ENCODE measurements around the gene PYCR2. TPM values are rescaled to one million over a fixed set of nuclear protein-coding genes. Genes with fewer than 3 reads are reported as not detected.

PYCR2 gene
- total RNA-seq, 1 experiment from 2014 or later: 173 TPM

DNA sequence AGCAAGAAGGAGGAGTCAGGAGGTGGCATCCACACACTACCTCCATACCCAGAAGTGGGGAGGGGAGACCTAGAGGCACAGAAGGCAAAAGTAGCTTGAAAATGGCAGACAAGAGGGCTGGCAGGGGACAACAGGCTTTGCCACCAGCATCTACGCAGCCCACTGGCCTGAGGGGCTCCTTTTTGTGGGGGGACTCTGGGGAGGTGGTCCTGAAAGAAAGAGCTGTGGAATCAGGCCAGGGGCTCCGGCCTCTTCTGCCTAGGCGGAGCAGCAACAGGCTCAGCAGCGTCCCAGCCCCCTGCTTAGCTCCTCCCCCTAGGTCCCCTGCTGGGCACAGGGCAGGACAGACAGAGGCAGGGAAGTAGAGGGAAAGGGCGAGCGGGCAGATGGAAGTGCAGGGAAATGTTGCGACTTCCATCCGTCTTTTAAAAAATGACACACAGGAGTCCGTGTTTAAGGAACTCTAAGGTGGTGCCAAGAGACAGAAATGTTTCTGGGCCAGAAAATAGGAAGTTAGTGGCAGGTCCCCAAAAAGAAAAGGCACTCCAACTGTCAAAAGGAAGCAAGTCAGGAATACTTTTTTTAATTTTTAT is 27.0 kb upstream of the PYCR2 start:
- peaks cover 53% of the 10 kb centered on the region for H3K27me3 Mint-ChIP-seq (ENCODE audit: insufficient read depth, unreplicated experiment)
- H3K9me3 Mint-ChIP-seq (ENCODE audit: unreplicated experiment): peaks cover 7% of the 10 kb centered on the region
- H3K4me1 Mint-ChIP-seq (ENCODE audit: insufficient read depth, unreplicated experiment): peaks cover 5% of the 10 kb centered on the region
- H3K27ac Mint-ChIP-seq (ENCODE audit: low read depth, unreplicated experiment): no peak overlapping the region
- BruUV-seq (replicated peaks): no TSS peak
- TF ChIP-seq CTCF (IDR thresholded peaks at IDR 0.05; ENCODE audit: unreplicated experiment): no peak
- POLR2A ChIA-PET: interaction anchor here (1.3 to 1.5 kb wide), 2 partner anchors 27 to 54 kb away, joined by 6 to 7 read pairs; partner anchors contain the start of gene PYCR2
- DNase-seq (ENCODE audit: unreplicated experiment): no peak
- H3K36me3 Mint-ChIP-seq (ENCODE audit: insufficient read depth, unreplicated experiment): no peaks in the 10 kb centered on the region
- H3K4me3 Mint-ChIP-seq (ENCODE audit: unreplicated experiment): no peak overlapping the region
- intact Hi-C loops (cut with micrococcal nuclease): no loop called here
- CTCF ChIA-PET: interaction anchor here (1.0 to 1.7 kb wide), 4 partner anchors 10 to 173 kb away, joined by 3 to 6 read pairs (median 3); no protein-coding TSS in a partner anchor

DNA sequence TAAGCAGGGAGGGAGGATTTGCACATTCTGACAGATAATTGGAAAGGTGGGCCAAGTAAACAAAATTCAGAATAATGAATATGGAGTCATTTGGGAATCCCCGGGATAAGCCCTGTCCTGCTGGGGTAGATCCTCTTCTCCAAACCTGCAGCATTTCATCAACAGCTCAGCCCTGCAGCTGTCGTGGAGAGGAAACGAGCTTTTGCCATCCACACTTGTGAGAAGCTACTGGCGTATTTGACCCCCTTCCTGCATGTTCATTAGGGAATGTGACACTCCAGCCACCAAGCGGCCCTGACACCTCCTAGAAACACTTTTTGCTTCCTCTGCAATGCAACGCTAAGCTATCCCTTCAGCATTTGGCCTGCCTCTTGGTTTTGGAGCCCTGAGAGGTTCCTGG is 25.0 kb upstream of the PYCR2 start:
- POLR2A ChIA-PET: interaction anchor here (0.7 kb wide), 1 partner anchor 67 kb away, joined by 3 read pairs; the partner anchor contains the start of gene TMEM63A
- no TSS peak for BruUV-seq (replicated peaks)
- intact Hi-C loops (cut with micrococcal nuclease): no loop called here

DNA sequence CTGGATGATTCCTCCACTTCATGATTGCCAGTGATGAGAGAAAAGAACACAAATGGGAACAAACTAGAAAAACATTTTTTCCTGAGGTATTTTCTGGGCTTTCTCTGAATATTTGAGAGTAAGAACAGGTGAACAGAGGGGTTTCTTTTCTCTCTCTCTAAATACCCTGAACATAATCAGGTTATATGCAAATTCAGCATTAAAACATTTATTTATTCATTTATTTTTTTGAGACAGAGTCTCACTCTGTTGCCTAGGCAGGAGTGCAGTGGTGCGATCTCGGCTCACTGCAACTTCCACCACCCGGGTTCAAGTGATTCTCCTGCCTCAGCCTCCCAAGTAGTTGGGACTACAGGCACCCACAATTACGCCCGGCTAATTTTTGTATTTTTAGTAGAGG is 22.8 kb upstream of the PYCR2 start:
- POLR2A ChIA-PET: interaction anchor here (0.6 to 1.5 kb wide), 2 partner anchors 25 to 168 kb away, joined by 3 read pairs; no protein-coding TSS in a partner anchor
- Mint-ChIP-seq H3K27me3 (ENCODE audit: insufficient read depth, unreplicated experiment) (peaks cover 30% of the 10 kb centered on the region), H3K4me3 (ENCODE audit: unreplicated experiment) (no peak overlapping the region), H3K36me3 (ENCODE audit: insufficient read depth, unreplicated experiment) (no peaks in the 10 kb centered on the region), H3K9me3 (ENCODE audit: unreplicated experiment) (no peaks in the 10 kb centered on the region), H3K4me1 (ENCODE audit: insufficient read depth, unreplicated experiment) (no peaks in the 10 kb centered on the region), H3K27ac (ENCODE audit: low read depth, unreplicated experiment) (no peak overlapping the region)
- intact Hi-C loops (cut with micrococcal nuclease): no loop called here
- no peak for DNase-seq (ENCODE audit: unreplicated experiment)
- CTCF ChIA-PET: no interaction called here
- BruUV-seq (replicated peaks): no TSS peak
- no peak for TF ChIP-seq CTCF (IDR thresholded peaks at IDR 0.05; ENCODE audit: unreplicated experiment)

More for the DNA sequence above, 25.0 kb upstream of the PYCR2 start:
- Mint-ChIP-seq H3K9me3 (ENCODE audit: unreplicated experiment) (peaks cover 6% of the 10 kb centered on the region), H3K36me3 (ENCODE audit: insufficient read depth, unreplicated experiment) (no peaks in the 10 kb centered on the region), H3K4me3 (ENCODE audit: unreplicated experiment) (no peak overlapping the region), H3K27me3 (ENCODE audit: insufficient read depth, unreplicated experiment) (peaks cover 50% of the 10 kb centered on the region), H3K27ac (ENCODE audit: low read depth, unreplicated experiment) (no peak overlapping the region), H3K4me1 (ENCODE audit: insufficient read depth, unreplicated experiment) (peaks cover 5% of the 10 kb centered on the region)
- DNase-seq (ENCODE audit: unreplicated experiment): no peak
- TF ChIP-seq CTCF (IDR thresholded peaks at IDR 0.05; ENCODE audit: unreplicated experiment): no peak
- CTCF ChIA-PET: interaction anchor here (1.0 to 1.2 kb wide), 2 partner anchors 39 to 476 kb away, joined by 3 read pairs; no protein-coding TSS in a partner anchor

DNA sequence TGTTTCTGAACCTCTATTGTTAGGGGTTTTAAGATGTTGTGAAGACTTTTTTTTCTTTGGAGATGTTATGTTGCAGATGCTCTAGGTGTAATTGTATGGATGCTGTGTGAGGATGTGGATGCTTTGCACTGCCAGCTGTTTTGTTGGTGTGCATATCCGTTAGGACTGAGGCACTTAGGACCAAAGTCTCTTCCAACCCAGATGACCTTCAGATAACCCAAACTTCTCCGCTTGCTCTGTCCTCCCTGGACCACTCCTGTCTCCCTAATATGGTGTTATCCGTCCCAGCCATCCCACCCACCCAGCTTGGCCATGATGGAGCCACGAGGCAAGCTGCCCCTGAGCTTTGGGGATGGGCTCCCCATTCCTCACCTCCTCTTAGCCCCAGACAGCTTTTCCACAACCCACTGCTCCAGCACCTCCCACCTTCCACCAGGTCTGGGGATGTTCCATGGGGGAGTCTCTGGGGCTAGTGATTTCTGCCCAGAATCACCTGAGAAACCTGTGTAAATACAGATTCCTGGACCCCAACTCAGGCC is 22.1 kb upstream of the PYCR2 start:
- Mint-ChIP-seq H3K27ac (ENCODE audit: low read depth, unreplicated experiment) (no peak overlapping the region), H3K27me3 (ENCODE audit: insufficient read depth, unreplicated experiment) (peaks cover 30% of the 10 kb centered on the region), H3K9me3 (ENCODE audit: unreplicated experiment) (no peaks in the 10 kb centered on the region), H3K4me3 (ENCODE audit: unreplicated experiment) (no peak overlapping the region), H3K4me1 (ENCODE audit: insufficient read depth, unreplicated experiment) (no peaks in the 10 kb centered on the region), H3K36me3 (ENCODE audit: insufficient read depth, unreplicated experiment) (no peaks in the 10 kb centered on the region)
- TF ChIP-seq CTCF (IDR thresholded peaks at IDR 0.05; ENCODE audit: unreplicated experiment): no peak
- BruUV-seq (replicated peaks): no TSS peak
- no peak for DNase-seq (ENCODE audit: unreplicated experiment)
- ChIA-PET CTCF (interaction anchor here (0.5 to 1.3 kb wide), 6 partner anchors 15 to 291 kb away, joined by 3 to 6 read pairs (median 4); partner anchors contain the start of gene TMEM63A), POLR2A (interaction anchor here (0.6 to 2.5 kb wide), 6 partner anchors 8 to 168 kb away, joined by 3 to 8 read pairs (median 4); partner anchors contain the start of gene PYCR2)
- intact Hi-C loops (cut with micrococcal nuclease): no loop called here

All from MCF 10A (cell line).